Glutamatergic neuron (in vitro differentiated cells): Measurements from ENCODE around the gene THOC2. TPM values are rescaled to one million over a fixed set of nuclear protein-coding genes. Genes with fewer than 3 reads are reported as not detected.
"Not testable (repeated sequence)": the region's sequence is repeated elsewhere in the genome, so short reads cannot be mapped to it uniquely, and the experiment has no call there.

Source experiments
- DNase-seq: peaks from one replicate; pipeline ENCODE4 v3.0.0; 2022
- H3K27ac Mint-ChIP-seq: one replicate; pipeline ENCODE4 v1.8.0; 2020; ENCODE audit warnings: mild to moderate bottlenecking, mixed read lengths, inconsistent platforms; ENCODE audit not compliant: unreplicated experiment
- H3K27me3 Mint-ChIP-seq: one replicate; pipeline ENCODE4 v1.8.0; 2020; ENCODE audit warnings: mild to moderate bottlenecking, moderate library complexity, mixed read lengths, inconsistent platforms; ENCODE audit not compliant: unreplicated experiment
- H3K36me3 Mint-ChIP-seq: one replicate; pipeline ENCODE4 v1.8.0; 2020; ENCODE audit warnings: mild to moderate bottlenecking, mixed read lengths, inconsistent platforms; ENCODE audit not compliant: unreplicated experiment
- H3K4me1 Mint-ChIP-seq: one replicate; pipeline ENCODE4 v1.8.0; 2020; ENCODE audit warnings: mild to moderate bottlenecking, low read depth, mixed read lengths, inconsistent platforms; ENCODE audit not compliant: unreplicated experiment
- H3K4me3 Mint-ChIP-seq: one replicate; pipeline ENCODE4 v1.8.0; 2020; ENCODE audit warnings: mild to moderate bottlenecking, mixed read lengths, inconsistent platforms; ENCODE audit not compliant: unreplicated experiment
- H3K9me3 Mint-ChIP-seq: one replicate; pipeline ENCODE4 v1.8.0; 2020; ENCODE audit warnings: mild to moderate bottlenecking, moderate library complexity, mixed read lengths, inconsistent platforms; ENCODE audit not compliant: unreplicated experiment
- total RNA-seq: library from RNA; stranded (reverse); fragmentation: NEBNext Ultra II Directional; extraction: Animal tissue kit (Norgen Biotek cat#: 25700); gene quantifications from one replicate; pipeline ENCODE4 v1.2.1, GENCODE V29; 2021; ENCODE audit not compliant: unreplicated experiment
- TF ChIP-seq, protein P1 (sequence below): fragments of 200-600 bp; sonication (generic); IDR thresholded peaks from one replicate; pipeline ENCODE4 v1.5.0; 2021; ENCODE audit not compliant: partially characterized antibody, unreplicated experiment

Gene THOC2
- total RNA-seq, 1 donor from 2014 or later: 69.5 TPM

DNA sequence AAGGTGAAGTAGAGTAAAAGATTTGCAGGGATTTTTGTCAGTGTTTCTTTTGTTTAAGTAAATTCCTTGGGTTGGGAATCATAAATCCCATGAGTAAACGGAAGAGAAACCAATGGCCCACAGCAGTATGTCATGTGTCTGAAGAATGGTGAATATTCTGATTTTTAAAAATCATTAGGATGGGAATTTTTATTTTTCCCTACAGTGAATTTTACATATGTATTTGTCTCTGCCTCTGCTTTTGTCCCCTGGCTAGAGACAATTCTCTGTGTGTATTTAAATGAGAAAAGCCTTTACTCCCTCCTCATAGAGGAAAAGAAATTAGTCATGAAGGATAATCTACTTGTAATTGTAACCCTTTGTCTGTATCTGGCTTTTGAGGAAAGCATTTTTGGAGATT, 152.1 kb downstream of the THOC2 start:
- Mint-ChIP-seq H3K4me1 (no peaks in the 10 kb centered on the region), H3K4me3 (no peak overlapping the region), H3K27ac (no peak overlapping the region), H3K9me3 (no peaks in the 10 kb centered on the region), H3K36me3 (no peaks in the 10 kb centered on the region), H3K27me3 (peaks cover 1% of the 10 kb centered on the region)
- TF ChIP-seq, protein P1, sequence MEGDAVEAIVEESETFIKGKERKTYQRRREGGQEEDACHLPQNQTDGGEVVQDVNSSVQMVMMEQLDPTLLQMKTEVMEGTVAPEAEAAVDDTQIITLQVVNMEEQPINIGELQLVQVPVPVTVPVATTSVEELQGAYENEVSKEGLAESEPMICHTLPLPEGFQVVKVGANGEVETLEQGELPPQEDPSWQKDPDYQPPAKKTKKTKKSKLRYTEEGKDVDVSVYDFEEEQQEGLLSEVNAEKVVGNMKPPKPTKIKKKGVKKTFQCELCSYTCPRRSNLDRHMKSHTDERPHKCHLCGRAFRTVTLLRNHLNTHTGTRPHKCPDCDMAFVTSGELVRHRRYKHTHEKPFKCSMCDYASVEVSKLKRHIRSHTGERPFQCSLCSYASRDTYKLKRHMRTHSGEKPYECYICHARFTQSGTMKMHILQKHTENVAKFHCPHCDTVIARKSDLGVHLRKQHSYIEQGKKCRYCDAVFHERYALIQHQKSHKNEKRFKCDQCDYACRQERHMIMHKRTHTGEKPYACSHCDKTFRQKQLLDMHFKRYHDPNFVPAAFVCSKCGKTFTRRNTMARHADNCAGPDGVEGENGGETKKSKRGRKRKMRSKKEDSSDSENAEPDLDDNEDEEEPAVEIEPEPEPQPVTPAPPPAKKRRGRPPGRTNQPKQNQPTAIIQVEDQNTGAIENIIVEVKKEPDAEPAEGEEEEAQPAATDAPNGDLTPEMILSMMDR: no peak
- no peak for DNase-seq

DNA sequence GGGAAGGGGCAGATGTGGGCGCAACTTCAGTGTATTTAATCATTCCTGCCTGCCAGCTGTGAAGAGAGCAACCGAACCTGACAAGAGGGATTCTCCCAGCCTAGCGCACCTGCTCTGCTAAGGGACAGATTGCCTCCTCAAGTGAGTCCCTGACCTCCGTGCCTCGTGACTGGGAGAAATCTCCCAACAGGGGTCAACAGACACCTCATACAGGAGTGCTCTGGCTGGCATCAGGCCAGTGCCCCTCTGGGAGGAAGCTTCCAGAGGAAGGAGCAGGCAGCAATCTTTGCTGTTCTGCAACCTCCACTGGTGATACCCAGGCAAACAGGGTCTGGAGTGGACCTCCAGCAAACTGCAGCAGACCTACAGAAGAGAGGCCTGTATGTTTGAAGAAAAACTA, 158.8 kb downstream of the THOC2 start:
- not testable (repeated sequence) for H3K4me1 Mint-ChIP-seq, H3K27ac Mint-ChIP-seq, H3K27me3 Mint-ChIP-seq, H3K36me3 Mint-ChIP-seq, DNase-seq, H3K4me3 Mint-ChIP-seq, H3K9me3 Mint-ChIP-seq

DNA sequence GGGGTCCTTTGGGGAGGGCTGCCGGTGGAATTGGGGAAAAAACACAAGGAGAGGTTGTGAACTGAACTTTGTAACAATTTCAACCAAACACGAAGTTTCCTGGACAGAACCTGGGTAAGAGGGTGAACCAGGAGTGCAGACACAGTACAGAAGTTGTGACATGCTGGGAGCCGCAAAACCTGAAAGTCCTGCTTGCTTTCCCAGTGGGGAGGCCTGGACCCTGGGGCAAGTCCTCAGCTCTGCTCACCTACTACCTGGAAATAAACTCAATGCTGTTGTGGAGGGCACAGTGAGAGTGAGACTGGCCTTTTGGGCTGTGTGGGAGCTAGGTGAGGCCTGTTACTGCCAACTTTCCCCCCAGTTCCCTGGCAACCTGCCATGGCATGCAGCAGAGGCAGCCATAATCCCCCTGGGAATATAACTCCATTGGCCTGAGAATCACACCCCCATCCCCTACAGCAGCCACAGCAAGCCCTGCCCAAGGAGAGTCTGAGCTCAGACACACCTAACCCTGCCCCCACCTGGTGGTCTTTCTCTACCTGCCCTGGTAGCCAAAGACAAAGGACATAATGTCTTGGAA, 162.8 kb downstream of the THOC2 start:
- peaks cover 4% of the 10 kb centered on the region for H3K9me3 Mint-ChIP-seq
- DNase-seq: no peak
- no peaks in the 10 kb centered on the region for H3K27me3 Mint-ChIP-seq
- no peak overlapping the region for H3K27ac Mint-ChIP-seq
- no peaks in the 10 kb centered on the region for H3K36me3 Mint-ChIP-seq
- no peaks in the 10 kb centered on the region for H3K4me1 Mint-ChIP-seq
- TF ChIP-seq, protein P1: no peak
- H3K4me3 Mint-ChIP-seq: no peak overlapping the region

DNA sequence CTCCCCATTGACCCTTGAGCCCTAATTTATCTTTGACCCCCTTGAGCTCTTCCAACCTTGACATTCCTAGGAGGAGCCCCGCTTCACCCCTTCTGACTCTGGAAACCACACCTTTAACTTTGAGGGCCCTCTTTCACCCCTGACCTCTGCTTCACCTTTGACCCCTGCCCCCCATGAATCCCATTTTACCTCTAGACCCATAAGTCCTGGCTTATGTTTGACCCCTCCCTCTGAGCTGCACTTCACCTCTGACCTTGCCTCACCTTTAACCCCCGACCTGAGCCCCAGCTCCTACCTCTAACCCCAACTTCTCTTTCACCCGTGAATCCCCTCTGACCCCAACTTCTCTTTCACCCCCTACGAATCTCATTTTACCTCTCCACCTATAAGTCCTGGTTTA, 169.7 kb downstream of the THOC2 start:
- no peak overlapping the region for H3K4me3 Mint-ChIP-seq
- no peak overlapping the region for H3K27ac Mint-ChIP-seq
- DNase-seq: no peak
- H3K9me3 Mint-ChIP-seq: peaks cover 4% of the 10 kb centered on the region
- H3K4me1 Mint-ChIP-seq: no peaks in the 10 kb centered on the region
- TF ChIP-seq, protein P1: no peak
- no peaks in the 10 kb centered on the region for H3K36me3 Mint-ChIP-seq
- H3K27me3 Mint-ChIP-seq: no peaks in the 10 kb centered on the region

DNA sequence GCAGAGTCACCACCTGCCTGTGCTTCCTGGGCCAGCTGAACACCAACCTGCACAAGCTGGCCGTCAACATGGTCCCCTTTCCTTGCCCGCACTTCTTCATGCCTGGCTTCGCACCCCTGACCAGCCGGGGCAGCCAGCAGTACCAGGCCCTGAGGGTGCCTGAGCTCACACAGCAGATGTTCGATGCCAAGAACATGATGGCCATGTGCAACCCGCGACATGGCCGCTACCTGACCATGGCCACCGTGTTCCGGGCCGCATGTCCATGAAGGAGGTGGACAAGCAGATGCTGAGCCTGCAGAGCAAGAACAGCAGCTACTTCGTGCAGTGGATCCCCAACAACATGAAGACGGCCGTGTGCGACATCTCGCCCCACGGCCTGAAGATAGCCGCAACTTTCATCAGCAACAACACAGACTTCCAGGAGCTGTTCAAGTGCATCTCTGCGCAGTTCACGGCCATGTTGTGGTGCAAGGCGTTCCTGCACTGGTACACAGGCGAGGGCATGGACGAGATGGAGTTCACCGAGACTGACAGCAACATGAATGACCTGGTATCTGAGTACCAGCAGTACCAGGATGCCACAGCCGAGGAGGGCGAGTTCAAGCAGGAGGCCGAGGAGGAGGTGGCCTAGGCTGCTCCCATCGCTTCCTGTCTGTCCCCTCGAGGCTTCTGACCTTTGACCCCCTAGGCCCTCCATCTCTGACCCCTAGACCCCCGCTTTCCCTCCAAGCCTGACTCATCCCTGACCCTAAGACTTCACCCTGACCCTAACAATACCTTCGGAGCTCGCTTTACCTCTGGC, 170.3 kb downstream of the THOC2 start:
- no peak for DNase-seq
- Mint-ChIP-seq H3K27ac (no peak overlapping the region), H3K36me3 (no peaks in the 10 kb centered on the region), H3K9me3 (peaks cover 4% of the 10 kb centered on the region), H3K4me1 (no peaks in the 10 kb centered on the region), H3K27me3 (no peaks in the 10 kb centered on the region), H3K4me3 (no peak overlapping the region)
- TF ChIP-seq, protein P1: no peak
